Measurements from ENCODE around the gene ERMP1.
A peak's percentile ranks its signal among the peaks of the same experiment; 100 is the strongest.

ERMP1 gene

DNA sequence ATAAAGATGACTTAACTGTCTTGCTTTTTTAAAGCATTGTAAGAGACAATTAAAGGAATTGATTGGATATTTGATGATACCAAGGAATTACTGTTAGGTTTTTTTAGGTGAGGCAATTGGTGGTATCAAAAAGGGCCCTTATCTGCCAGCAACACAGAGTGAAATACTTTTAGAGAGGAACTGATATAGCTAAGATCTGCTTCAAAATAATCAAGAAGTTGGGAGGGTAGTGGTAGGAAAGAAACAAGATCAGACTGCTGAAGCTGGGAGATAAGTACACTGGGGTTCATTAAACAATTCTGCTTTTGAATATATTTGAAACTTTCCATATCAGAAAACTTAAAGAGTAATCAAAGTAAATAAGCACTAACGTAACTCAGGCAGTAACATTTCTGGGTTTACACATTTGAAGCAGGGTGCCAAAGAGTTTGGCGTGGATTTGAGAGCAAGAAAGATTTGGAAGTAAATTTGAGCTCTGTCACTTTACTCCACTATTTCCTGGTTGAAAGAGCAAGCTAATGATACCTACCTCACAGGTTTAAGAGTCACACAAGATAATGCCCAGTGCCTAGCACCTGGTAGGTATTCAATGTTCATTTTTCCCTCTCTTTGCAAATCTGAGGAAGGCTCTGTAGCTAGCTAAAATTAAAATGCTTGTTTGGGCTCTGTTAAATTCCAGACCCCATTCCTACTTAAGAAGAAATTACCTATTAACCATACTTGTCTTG is 6.9 kb downstream of the ERMP1 start:
- no peak overlapping the region for H3K27ac ChIP-seq
- H3K9me3 ChIP-seq (ENCODE audit: control insufficient read depth, low read length): no peaks in the 10 kb centered on the region
- TF ChIP-seq, protein P1, sequence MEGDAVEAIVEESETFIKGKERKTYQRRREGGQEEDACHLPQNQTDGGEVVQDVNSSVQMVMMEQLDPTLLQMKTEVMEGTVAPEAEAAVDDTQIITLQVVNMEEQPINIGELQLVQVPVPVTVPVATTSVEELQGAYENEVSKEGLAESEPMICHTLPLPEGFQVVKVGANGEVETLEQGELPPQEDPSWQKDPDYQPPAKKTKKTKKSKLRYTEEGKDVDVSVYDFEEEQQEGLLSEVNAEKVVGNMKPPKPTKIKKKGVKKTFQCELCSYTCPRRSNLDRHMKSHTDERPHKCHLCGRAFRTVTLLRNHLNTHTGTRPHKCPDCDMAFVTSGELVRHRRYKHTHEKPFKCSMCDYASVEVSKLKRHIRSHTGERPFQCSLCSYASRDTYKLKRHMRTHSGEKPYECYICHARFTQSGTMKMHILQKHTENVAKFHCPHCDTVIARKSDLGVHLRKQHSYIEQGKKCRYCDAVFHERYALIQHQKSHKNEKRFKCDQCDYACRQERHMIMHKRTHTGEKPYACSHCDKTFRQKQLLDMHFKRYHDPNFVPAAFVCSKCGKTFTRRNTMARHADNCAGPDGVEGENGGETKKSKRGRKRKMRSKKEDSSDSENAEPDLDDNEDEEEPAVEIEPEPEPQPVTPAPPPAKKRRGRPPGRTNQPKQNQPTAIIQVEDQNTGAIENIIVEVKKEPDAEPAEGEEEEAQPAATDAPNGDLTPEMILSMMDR (IDR thresholded peaks at IDR 0.05): no peak
- H3K27me3 ChIP-seq (ENCODE audit: control insufficient read depth, insufficient read depth, low read length): no peaks in the 10 kb centered on the region
- peak overlapping the region; percentile 12 for H3K4me2 ChIP-seq (ENCODE audit: low read length)
- H3K36me3 ChIP-seq (ENCODE audit: control insufficient read depth, insufficient read depth, low read length): no peaks in the 10 kb centered on the region
- no peak overlapping the region for H2AFZ ChIP-seq
- H3K9ac ChIP-seq: no peak overlapping the region
- no peak overlapping the region for H3K4me3 ChIP-seq (ENCODE audit: low read depth, low read length)
- peaks cover 3% of the 10 kb centered on the region for H3K79me2 ChIP-seq
- peaks cover 4% of the 10 kb centered on the region for H3K4me1 ChIP-seq

DNA sequence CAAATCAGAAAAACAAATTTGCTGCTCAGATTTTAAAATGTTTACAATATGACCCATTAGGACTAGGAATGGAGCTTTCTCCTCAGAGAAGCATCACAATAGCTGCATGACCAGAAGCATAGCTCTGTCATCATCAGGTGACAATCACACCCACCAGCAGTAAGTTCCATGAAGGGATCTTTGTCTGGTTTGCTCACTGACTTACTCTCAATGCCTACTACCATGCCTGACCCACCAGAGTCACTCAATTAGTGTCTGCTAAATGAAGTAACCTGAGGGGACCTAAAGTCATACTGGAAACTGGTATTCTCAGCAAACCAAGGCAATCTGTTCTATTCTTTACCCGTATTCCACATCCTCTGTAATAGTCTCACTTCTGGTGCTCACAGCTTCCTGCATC is 7.7 kb downstream of the ERMP1 start:
- H3K36me3 ChIP-seq (ENCODE audit: control insufficient read depth, insufficient read depth, low read length): no peaks in the 10 kb centered on the region
- H3K27ac ChIP-seq: no peak overlapping the region
- TF ChIP-seq, protein P1 (IDR thresholded peaks at IDR 0.05): no peak
- H3K9ac ChIP-seq: no peak overlapping the region
- H3K4me2 ChIP-seq (ENCODE audit: low read length): no peak overlapping the region
- H3K4me3 ChIP-seq (ENCODE audit: low read depth, low read length): no peak overlapping the region
- H3K9me3 ChIP-seq (ENCODE audit: control insufficient read depth, low read length): no peaks in the 10 kb centered on the region
- H3K27me3 ChIP-seq (ENCODE audit: control insufficient read depth, insufficient read depth, low read length): no peaks in the 10 kb centered on the region
- H3K4me1 ChIP-seq: peaks cover 6% of the 10 kb centered on the region
- H3K79me2 ChIP-seq: peaks cover 3% of the 10 kb centered on the region
- H2AFZ ChIP-seq: no peak overlapping the region

DNA sequence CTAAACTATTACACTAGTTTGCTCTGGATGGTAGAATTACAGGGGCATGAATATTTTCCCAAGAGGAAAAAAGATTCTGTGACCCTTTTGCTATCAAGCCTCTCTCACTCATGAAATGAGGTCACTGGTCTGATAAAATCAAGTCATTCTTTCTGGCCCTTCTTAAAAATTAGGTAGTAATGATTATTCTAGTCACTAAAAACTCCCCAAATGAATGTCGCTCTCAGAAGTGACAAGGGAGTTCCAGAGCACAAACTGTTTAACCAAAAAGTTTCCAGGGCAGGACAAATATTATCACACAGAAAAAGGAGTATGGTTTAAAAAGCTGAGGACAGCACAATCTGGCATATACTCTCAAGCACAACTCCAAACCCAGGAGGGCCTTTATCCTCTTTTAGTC is 12.5 kb downstream of the ERMP1 start:
- H3K9ac ChIP-seq: no peak overlapping the region
- TF ChIP-seq, protein P1 (IDR thresholded peaks at IDR 0.05): no peak
- no peak overlapping the region for H3K4me3 ChIP-seq (ENCODE audit: low read depth, low read length)
- H3K9me3 ChIP-seq (ENCODE audit: control insufficient read depth, low read length): no peaks in the 10 kb centered on the region
- H3K4me2 ChIP-seq (ENCODE audit: low read length): no peak overlapping the region
- H3K27me3 ChIP-seq (ENCODE audit: control insufficient read depth, insufficient read depth, low read length): no peaks in the 10 kb centered on the region
- no peak overlapping the region for H2AFZ ChIP-seq
- H3K27ac ChIP-seq: peak overlapping the region; percentile 25
- H3K36me3 ChIP-seq (ENCODE audit: control insufficient read depth, insufficient read depth, low read length): peaks cover 2% of the 10 kb centered on the region
- H3K79me2 ChIP-seq: no peaks in the 10 kb centered on the region
- peaks cover 7% of the 10 kb centered on the region for H3K4me1 ChIP-seq

DNA sequence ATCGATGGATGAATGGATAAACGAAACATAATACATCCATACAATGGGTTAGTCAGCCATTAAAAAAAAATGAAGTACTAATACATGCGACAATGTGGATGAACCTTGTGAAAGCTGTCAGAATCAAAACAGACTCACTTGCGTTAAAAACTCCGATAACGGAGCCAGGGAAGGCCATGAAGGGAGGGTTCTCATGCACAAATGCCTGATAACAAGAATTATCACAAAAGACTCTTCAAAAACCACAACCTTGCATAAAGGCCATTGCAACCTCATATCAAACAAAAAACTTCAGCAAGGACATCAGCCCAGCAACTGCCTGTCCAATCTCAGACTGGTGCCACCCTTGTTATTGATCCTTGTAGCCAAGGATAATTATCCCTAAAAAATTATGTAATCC is 13.7 kb downstream of the ERMP1 start:
- Histone ChIP-seq H3K9ac (no peak overlapping the region), H2AFZ (no peak overlapping the region), H3K36me3 (ENCODE audit: control insufficient read depth, insufficient read depth, low read length) (peaks cover 2% of the 10 kb centered on the region), H3K27ac (peak overlapping the region; percentile 76), H3K4me1 (peaks cover 7% of the 10 kb centered on the region), H3K27me3 (ENCODE audit: control insufficient read depth, insufficient read depth, low read length) (no peaks in the 10 kb centered on the region), H3K9me3 (ENCODE audit: control insufficient read depth, low read length) (no peaks in the 10 kb centered on the region), H3K4me2 (ENCODE audit: low read length) (no peak overlapping the region), H3K79me2 (no peaks in the 10 kb centered on the region), H3K4me3 (ENCODE audit: low read depth, low read length) (no peak overlapping the region)
- TF ChIP-seq, protein P1 (IDR thresholded peaks at IDR 0.05): no peak

All from parathyroid adenoma (tissue), 2 donors.